COLO668 (cell line): ENCODE results near the gene ADAMTSL4.
"Not testable (repeated sequence)": the region's sequence is repeated elsewhere in the genome, so short reads cannot be mapped to it uniquely, and the experiment has no call there.

Experiments
- DNase-seq: peaks from one replicate; lab custom pipeline; 2025; ENCODE audit not compliant: unreplicated experiment; lab: John Stamatoyannopoulos, UW

Gene ADAMTSL4

GRCh38 chr1:150581437-150581836 is 32.2 kb downstream of the ADAMTSL4 start:
- not testable (repeated sequence) for DNase-seq

DNA sequence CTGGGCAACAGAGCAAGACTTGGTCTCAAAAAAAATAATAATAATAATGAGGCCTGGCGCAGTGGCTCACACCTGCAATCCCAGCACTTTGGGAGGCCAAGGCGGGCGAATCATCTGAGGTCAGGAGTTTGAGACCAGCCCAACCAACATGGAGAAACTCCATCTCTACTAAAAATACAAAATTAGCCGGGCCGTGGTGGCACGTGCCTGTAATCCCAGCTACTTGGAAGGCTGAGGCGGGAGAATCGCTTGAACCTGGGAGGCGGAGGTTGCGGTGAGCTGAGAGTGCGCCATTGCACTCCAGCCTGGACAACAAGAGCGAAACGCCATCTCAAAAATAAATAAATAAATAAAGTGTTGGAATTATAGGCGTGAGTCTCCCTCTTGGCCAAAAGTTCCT is 32.8 kb downstream of the ADAMTSL4 start:
- not testable (repeated sequence) for DNase-seq

DNA sequence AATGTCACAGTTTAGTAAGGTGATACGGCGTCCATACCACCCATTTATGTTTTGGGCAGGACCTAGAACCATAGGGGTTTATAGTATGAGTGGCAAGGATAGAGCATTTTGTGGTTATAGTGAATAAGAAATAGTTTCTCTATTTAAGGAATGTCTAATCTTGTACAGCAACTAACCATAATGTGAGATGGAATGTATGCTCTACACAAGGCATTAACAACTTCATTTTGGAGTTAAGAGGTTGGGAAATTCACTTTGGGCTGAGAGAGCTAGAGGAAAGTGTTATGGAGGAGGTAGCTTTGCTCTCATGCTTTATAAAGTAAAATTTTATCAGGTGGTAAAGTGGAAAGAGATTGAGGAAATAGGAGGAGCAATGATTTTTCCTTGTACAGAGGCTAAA is 33.2 kb downstream of the ADAMTSL4 start:
- no peak for DNase-seq

- DNase-seq, result no peak
Measured at GRCh38 chr1:150596095-150596892, 47.1 kb downstream of the ADAMTSL4 start.

DNA sequence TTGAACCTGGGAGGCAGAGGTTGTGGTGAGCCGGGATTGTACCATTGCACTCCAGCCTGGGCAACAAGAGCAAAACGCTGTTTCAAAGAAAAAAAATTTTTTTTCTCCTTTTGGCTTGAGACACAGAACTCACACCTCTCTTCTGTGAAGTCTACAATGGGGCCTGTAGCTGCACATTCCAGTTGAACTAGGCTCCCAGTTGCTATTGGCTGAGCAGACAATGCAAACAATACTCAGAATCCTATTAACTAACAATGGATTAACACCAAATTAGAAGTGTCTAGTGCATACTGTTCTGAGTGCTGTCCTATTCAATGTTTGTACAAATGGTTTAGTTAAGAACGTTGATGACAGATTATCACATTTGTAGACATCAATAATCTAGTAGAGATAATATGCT is 47.8 kb downstream of the ADAMTSL4 start:
- no peak for DNase-seq

DNA sequence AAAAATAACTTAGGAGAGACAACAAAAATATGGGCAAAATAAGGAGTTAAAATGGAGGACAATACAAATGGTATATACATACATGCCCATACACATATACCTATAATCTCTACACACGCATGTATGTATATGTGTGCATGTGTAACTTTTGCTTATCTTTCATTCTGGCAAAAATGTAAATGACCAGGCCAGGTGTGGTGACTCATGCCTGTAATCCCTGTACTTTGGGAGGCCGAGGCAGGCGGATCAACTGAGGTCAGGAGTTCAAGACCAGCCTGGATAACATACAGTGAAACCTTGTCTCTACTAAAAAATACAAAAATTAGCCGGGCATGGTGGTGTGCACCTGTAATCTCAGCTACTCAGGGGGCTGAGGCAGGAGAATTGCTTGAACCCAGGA is 49.1 kb downstream of the ADAMTSL4 start:
- DNase-seq, result not testable (repeated sequence)

DNA sequence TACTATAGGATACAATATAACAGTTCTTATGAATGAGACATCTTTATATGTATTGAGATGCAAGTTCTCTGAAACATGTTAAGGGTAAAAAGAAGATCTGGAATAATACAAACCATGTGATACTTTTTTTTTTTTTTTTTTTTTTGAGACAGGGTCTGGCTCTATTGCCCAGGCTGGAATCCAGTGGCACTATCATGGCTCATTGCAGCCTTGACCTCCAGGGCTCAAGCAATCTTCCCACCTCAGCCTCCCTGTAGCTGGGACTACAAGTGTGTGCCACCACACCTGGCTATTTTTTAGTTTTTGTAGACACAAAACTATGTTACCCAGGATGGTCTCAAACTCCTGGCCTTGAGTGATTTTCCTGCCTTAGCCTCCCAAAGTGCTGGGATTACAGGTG is 52.3 kb downstream of the ADAMTSL4 start:
- DNase-seq, result no peak

DNA sequence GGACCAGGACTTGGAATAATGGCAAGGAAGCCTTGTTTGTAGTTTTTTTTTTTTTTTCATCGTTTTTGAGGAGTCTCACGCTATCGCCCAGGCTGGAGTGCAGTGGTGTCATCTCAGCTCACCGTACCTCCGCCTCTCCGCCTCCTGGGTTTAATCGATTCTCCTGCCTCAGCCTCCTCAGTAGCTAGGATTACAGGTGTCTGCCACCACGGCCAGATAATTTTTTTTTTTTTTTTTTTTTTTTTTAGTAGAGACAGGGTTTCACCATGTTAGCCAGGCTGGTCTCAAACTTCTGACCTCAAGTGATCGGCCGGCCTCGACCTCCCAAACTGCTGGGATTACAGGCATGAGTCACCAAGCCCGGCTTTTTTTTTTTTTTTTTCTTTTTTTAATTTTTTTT is 53.2 kb downstream of the ADAMTSL4 start:
- DNase-seq, result not testable (repeated sequence)

- no peak for DNase-seq
Measured at GRCh38 chr1:150603711-150604110, 54.5 kb downstream of the ADAMTSL4 start.

- no peak for DNase-seq
Measured at GRCh38 chr1:150604226-150604588, 55.0 kb downstream of the ADAMTSL4 start.

DNA sequence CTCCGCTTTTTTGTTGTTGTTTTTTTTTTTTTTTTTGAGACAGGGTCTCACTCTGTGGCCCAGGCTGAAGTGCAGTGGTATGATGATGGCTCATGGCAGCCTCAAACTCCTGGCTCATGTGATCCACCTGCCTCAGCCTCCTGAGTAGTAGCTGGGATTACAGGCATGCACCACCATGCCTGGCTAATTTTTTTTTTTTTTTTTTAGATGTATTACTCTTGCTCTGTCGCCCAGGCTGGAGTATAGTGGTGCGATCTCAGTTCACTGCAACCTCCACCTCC is 56.2 kb downstream of the ADAMTSL4 start:
- not testable (repeated sequence) for DNase-seq

DNA sequence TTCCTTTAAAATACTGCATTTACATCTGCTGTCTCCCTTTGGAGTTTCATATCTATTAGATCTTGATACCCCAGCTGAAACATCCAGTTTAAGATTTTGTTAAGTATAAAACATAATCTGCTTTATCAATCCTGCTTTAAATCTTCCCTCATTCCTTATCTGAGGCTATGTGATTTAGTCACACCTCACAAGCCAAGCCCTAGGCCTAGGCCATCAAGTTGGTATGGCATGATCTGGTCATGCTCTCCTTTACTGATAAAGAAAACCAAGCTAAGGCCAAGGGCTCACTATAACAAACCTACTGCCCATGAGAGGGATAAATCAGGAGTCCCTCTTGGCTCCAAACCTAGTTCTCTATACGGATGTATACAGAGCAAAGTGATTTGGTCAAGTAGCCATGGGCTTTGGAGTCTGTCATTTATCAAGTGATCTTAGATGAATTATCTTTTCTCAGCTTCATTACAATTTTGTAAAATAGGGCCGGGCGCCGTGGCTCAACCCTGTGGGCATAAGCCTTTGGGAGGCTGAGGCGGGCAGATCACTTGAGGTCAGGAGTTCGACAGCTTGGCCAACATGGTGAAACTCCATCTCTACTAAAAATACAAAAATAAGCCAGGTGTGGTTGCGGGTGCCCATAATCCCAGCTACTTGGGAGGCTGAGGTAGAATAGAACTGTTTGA is 57.4 kb downstream of the ADAMTSL4 start:
- DNase-seq, result no peak

DNA sequence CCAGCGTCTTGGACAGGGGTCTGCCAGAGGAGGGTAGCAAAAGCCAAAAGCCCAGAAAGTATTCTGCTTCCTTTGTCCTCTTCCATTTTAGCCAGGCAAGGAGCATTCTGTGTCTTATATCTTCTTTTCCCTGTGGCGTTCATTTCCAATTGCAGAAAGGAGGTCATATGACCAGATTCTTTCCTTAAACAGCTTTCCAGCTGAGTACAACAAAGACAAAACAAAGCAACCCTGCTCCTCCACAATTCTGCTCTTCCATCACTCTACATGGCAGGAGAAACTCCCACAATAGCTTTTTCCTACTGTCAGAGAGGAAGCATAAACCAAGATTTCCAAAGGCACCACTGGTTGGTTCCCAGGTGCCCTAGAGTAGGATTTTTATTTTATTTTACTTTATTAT is 60.5 kb downstream of the ADAMTSL4 start:
- DNase-seq, result no peak
